ENCODE results near the gene UBAC1. TPM values are rescaled to one million over a fixed set of nuclear protein-coding genes. Genes with fewer than 3 reads are reported as not detected.

The UBAC1 gene
- total and polyA plus RNA-seq, 9 of the 15 experiments (the other 6 are each of a cell fraction or from before 2014, with no cell fraction given) = 94.0 to 399 (median 228) TPM

- no peak for TF ChIP-seq RUNX1 (IDR thresholded peaks at IDR 0.05; ENCODE audit: low read depth)
Measured at GRCh38 chr9:135903786-135904520, 57.2 kb downstream of the UBAC1 start (continued).

GRCh38 chr9:135903358-135903656 is 57.9 kb downstream of the UBAC1 start:
- BruUV-seq (replicated peaks) = no TSS peak
- Histone ChIP-seq H3K4me2 (ENCODE audit: insufficient read depth, low read length) (no peak overlapping the region), H3K9ac (ENCODE audit: insufficient read depth in 1 of 2, low read depth in 2 of 2, low read length in 2 of 2) (no peak overlapping the region), H3K9me3 (replicated peaks; ENCODE audit: control insufficient read depth, insufficient read depth, low read depth, low read length) (no peaks in the 10 kb centered on the region), H3K27me3 (ENCODE audit: control insufficient read depth in 2 of 2, insufficient read depth in 2 of 2, low read length in 2 of 2) (no peaks in the 10 kb centered on the region), H3K9me1 (ENCODE audit: control insufficient read depth, insufficient read depth, low read length) (no peaks in the 10 kb centered on the region), H3K79me2 (ENCODE audit: control insufficient read depth, insufficient read depth, low read length) (peaks cover 88% of the 10 kb centered on the region), H3K4me3 (no peak overlapping the region), H3K36me3 (ENCODE audit: control insufficient read depth, insufficient read depth, low read length) (peaks cover 25% of the 10 kb centered on the region; the same call in 2 of the 3 replicates), H4K20me1 (replicated peaks; ENCODE audit: control insufficient read depth, insufficient read depth, low read length) (peaks cover 19% of the 10 kb centered on the region), H3K4me1 (replicated peaks in 1 of 2; ENCODE audit: control insufficient read depth in 2 of 2, insufficient read depth in 2 of 2, low read length in 2 of 2) (peaks cover 14 to 34% of the 10 kb centered on the region in 2 experiments; a peak in 4 of 5 replicates), H2AFZ (ENCODE audit: low read depth, low read length) (no peak overlapping the region), H3K27ac (ENCODE audit: extremely low read depth, low read depth, low read length) (no peak overlapping the region)
- ATAC-seq = no peak
- POLR2A ChIA-PET = interaction anchor here (1.2 kb wide), 1 partner anchor 15 kb away, joined by 6 read pairs; no protein-coding TSS in a partner anchor
- in situ Hi-C loops (cut with MboI) (no loop called here), intact Hi-C loops (cut with micrococcal nuclease) (no loop called here)
- WGBS (ENCODE audit: insufficient coverage, low coverage, missing lambda C conversion rate) = 60% methylated on average over 3 of the region's 3 CpGs
- DNase-seq (ENCODE audit: extremely low read depth in 1 of 4, low spot score in 3 of 4) = no peak
- FAIRE-seq = no peak
- CTCF ChIA-PET (ENCODE audit: low intra/inter-chr PET ratio) = no interaction called here
- no peak for TF ChIP-seq MXD1 (CRISPR knock-in tag; IDR thresholded peaks at IDR 0.05; ENCODE audit: borderline replicate concordance, poor library complexity, severe bottlenecking)
- no peak for TF ChIP-seq EWSR1 (IDR thresholded peaks at IDR 0.05; ENCODE audit: borderline replicate concordance, low read depth, partially characterized antibody)
- TF ChIP-seq MECOM (CRISPR knock-in tag; IDR thresholded peaks at IDR 0.05) = no peak
- no peak for TF ChIP-seq POLR3A (IDR thresholded peaks at IDR 0.05; ENCODE audit: borderline replicate concordance, extremely low read depth, insufficient read depth, insufficient read length)
- no peak for TF ChIP-seq ZNF277 (CRISPR knock-in tag; IDR thresholded peaks at IDR 0.05; ENCODE audit: borderline replicate concordance)
- no peak for TF ChIP-seq ZNF174 (CRISPR knock-in tag; IDR thresholded peaks at IDR 0.05)
- TF ChIP-seq ZNF354B (CRISPR knock-in tag; IDR thresholded peaks at IDR 0.05) = no peak
- TF ChIP-seq KAT8 (IDR thresholded peaks at IDR 0.05; ENCODE audit: low read depth) = no peak
- TF ChIP-seq BRD4 (IDR thresholded peaks at IDR 0.05) = no peak
- no peak for TF ChIP-seq HLTF (IDR thresholded peaks at IDR 0.05)
- TF ChIP-seq CBFA2T3 (IDR thresholded peaks at IDR 0.05) = no peak
- TF ChIP-seq NFATC3 (IDR thresholded peaks at IDR 0.05) = no peak
- TF ChIP-seq ZNF408 (CRISPR knock-in tag; IDR thresholded peaks at IDR 0.05; ENCODE audit: low read depth) = no peak
- TF ChIP-seq ZBTB26 (CRISPR knock-in tag; IDR thresholded peaks at IDR 0.05) = no peak
- no peak for TF ChIP-seq ATF3 (IDR thresholded peaks at IDR 0.05)
- no peak for TF ChIP-seq ATF3 (CRISPR knock-in tag; conservative IDR thresholded peaks at IDR 0.05)
- no peak for TF ChIP-seq KLF6 (CRISPR knock-in tag; IDR thresholded peaks at IDR 0.05; ENCODE audit: borderline replicate concordance)
- no peak for TF ChIP-seq NR1H2 (CRISPR knock-in tag; IDR thresholded peaks at IDR 0.05)
